NCI-H82 (cell line): Measurements from ENCODE around the gene CD9.

ENCODE experiments used
- DNase-seq: peaks from one replicate; lab custom pipeline; 2025; lab: John Stamatoyannopoulos, UW

Gene CD9

GRCh38 chr12:6241495-6241894, 41.3 kb downstream of the CD9 start:
- DNase-seq = peak; percentile 24

- DNase-seq = peak; percentile 85
Observed at GRCh38 chr12:6249580-6249979, 49.4 kb downstream of the CD9 start.

- peak; percentile 92 for DNase-seq
Observed at GRCh38 chr12:6250343-6250742, 50.1 kb downstream of the CD9 start.

GRCh38 chr12:6253278-6253677, 53.1 kb downstream of the CD9 start:
- DNase-seq = no peak

GRCh38 chr12:6254491-6254890, 54.3 kb downstream of the CD9 start:
- no peak for DNase-seq

- DNase-seq = no peak
Observed at GRCh38 chr12:6257007-6257406, 56.8 kb downstream of the CD9 start.

GRCh38 chr12:6262211-6262610, 62.0 kb downstream of the CD9 start:
- no peak for DNase-seq

GRCh38 chr12:6262623-6263022, 62.4 kb downstream of the CD9 start:
- no peak for DNase-seq

GRCh38 chr12:6263931-6264330, 63.7 kb downstream of the CD9 start:
- peak; percentile 69 for DNase-seq

GRCh38 chr12:6264402-6265037, 64.3 kb downstream of the CD9 start:
- no peak for DNase-seq

GRCh38 chr12:6265038-6265405, 64.8 kb downstream of the CD9 start:
- DNase-seq = no peak

GRCh38 chr12:6266541-6266966, 66.4 kb downstream of the CD9 start:
- DNase-seq = no peak

GRCh38 chr12:6266971-6267721, 66.9 kb downstream of the CD9 start:
- no peak for DNase-seq

- DNase-seq = no peak
Observed at GRCh38 chr12:6268484-6269157, 68.4 kb downstream of the CD9 start.

GRCh38 chr12:6269986-6270385, 69.8 kb downstream of the CD9 start:
- no peak for DNase-seq

- no peak for DNase-seq
Observed at GRCh38 chr12:6271281-6271680, 71.1 kb downstream of the CD9 start.

- no peak for DNase-seq
Observed at GRCh38 chr12:6272300-6273204, 72.4 kb downstream of the CD9 start.

- DNase-seq = no peak
Observed at GRCh38 chr12:6273205-6273540, 73.0 kb downstream of the CD9 start.

GRCh38 chr12:6273541-6274230, 73.5 kb downstream of the CD9 start:
- DNase-seq = peak; percentile 37

- peak; percentile 53 for DNase-seq
Observed at GRCh38 chr12:6274231-6275221, 74.3 kb downstream of the CD9 start.
